K562 (cell line): Measurements from ENCODE around the gene PLA2G2C. TPM values are rescaled to one million over a fixed set of nuclear protein-coding genes. Genes with fewer than 3 reads are reported as not detected.
A peak's percentile ranks its signal among the peaks of the same experiment; 100 is the strongest.

Source experiments
- ATAC-seq: fragments of 200-7000 bp; cut with Tn5 transposase; 3 replicates; pipeline ENCODE4 v1.9.1; 2020; ENCODE audit warnings: moderate library complexity
- BruUV-seq: library from RNA; stranded (reverse); fragments of 400-500 nt; replicated peaks from 2 replicates; lab custom pipeline; 2021; lab: Mats Ljungman, UMichigan
- CTCF ChIA-PET: fragments of 300-600 bp; formaldehyde crosslinking; extraction: SDS; loops from one replicate; lab custom pipeline; 2021; ENCODE audit warnings: low intra/inter-chr PET ratio; lab: Yijun Ruan, JAX
- POLR2A ChIA-PET: fragments of 300-600, 350-650 bp; sonication (Branson Sonifier 250); formaldehyde crosslinking; extraction: SDS; loops from one replicate; lab custom pipeline; 2021; ENCODE audit warnings: antibody characterized with exemption, inconsistent platforms; lab: Yijun Ruan, JAX
- DNase-seq, 4 experiments: peaks; one replicate each; pipeline versions ENCODE4 v3.0.0 to v3.0.0-alpha.2; 2011 to 2018; ENCODE audit warnings: low spot score in 3 of 4, mixed read lengths in 3 of 4; ENCODE audit errors: extremely low read depth in 1 of 4
- FAIRE-seq: peaks from 2 replicates; lab custom pipeline; 2011; peaks lifted over from hg19 to GRCh38; lab: Jason Lieb, UNC
- H2AFZ ChIP-seq: 2 replicates; pipeline ENCODE4 v1.6.0; 2011; ENCODE audit warnings: low read depth, low read length, control low read depth, inconsistent platforms
- H3K27ac ChIP-seq: fragments of 200-600 bp; 3 replicates; pipeline ENCODE4 v1.8.0; 2011; ENCODE audit warnings: low read depth, mild to moderate bottlenecking, control low read depth, inconsistent platforms, low read length, moderate library complexity, mixed read lengths; ENCODE audit errors: extremely low read depth
- H3K27me3 ChIP-seq, 2 experiments: fragments of 300-600 bp in 1 of 2; 2 replicates in 1 of 2; 3 replicates in 1 of 2; pipeline versions ENCODE4 v1.6.0 to v1.8.0; 2011; ENCODE audit warnings: inconsistent platforms in 2 of 2, low read length in 2 of 2, mild to moderate bottlenecking in 1 of 2, mixed read lengths in 1 of 2, moderate library complexity in 1 of 2; ENCODE audit not compliant: control insufficient read depth in 2 of 2, insufficient read depth in 2 of 2
- H3K36me3 ChIP-seq: fragments of 300-600 bp; 3 replicates; pipeline ENCODE4 v1.8.0; 2011; ENCODE audit warnings: mild to moderate bottlenecking, low read length, inconsistent platforms; ENCODE audit not compliant: control insufficient read depth, insufficient read depth
- H3K4me1 ChIP-seq, 2 experiments: fragments of 200-600 bp in 1 of 2; replicated peaks in 1 of 2; 2 replicates in 1 of 2; 3 replicates in 1 of 2; pipeline versions ENCODE4 v1.5.1 to v1.8.0; 2011; ENCODE audit warnings: inconsistent platforms in 2 of 2, low read length in 2 of 2, mild to moderate bottlenecking in 1 of 2, mixed read lengths in 1 of 2, moderate library complexity in 1 of 2; ENCODE audit not compliant: control insufficient read depth in 2 of 2, insufficient read depth in 2 of 2
- H3K4me2 ChIP-seq: 2 replicates; pipeline ENCODE4 v1.6.1; 2011; ENCODE audit warnings: low read length, control low read depth, inconsistent platforms, mixed read lengths; ENCODE audit not compliant: insufficient read depth
- H3K4me3 ChIP-seq: fragments of 200-600 bp; sonication (generic), shearing (Covaris generic); 2 replicates; pipeline ENCODE4 v1.5.1; 2016; ENCODE audit warnings: control low read depth, inconsistent platforms
- H3K79me2 ChIP-seq: fragments of 200-600 bp; 3 replicates; pipeline ENCODE4 v1.8.0; 2011; ENCODE audit warnings: low read length, inconsistent platforms; ENCODE audit not compliant: control insufficient read depth, insufficient read depth
- H3K9ac ChIP-seq, 2 experiments: 2 replicates each; pipeline versions ENCODE4 v1.6.0 to v1.6.1; 2011; ENCODE audit warnings: low read depth in 2 of 2, low read length in 2 of 2, control low read depth in 1 of 2, inconsistent platforms in 1 of 2, mild to moderate bottlenecking in 1 of 2, mixed read lengths in 1 of 2; ENCODE audit not compliant: insufficient read depth in 1 of 2
- H3K9me1 ChIP-seq: one replicate; pipeline ENCODE4 v1.6.0; 2011; ENCODE audit warnings: inconsistent platforms, mild to moderate bottlenecking, low read length, moderate library complexity; ENCODE audit not compliant: control insufficient read depth, insufficient read depth
- H3K9me3 ChIP-seq: replicated peaks from 2 replicates; pipeline ENCODE4 v1.5.1; 2011; ENCODE audit warnings: low read depth, low read length, inconsistent platforms; ENCODE audit not compliant: control insufficient read depth, insufficient read depth
- H4K20me1 ChIP-seq: replicated peaks from 2 replicates; pipeline ENCODE4 v1.6.1; 2011; ENCODE audit warnings: low read length, inconsistent platforms, mixed read lengths; ENCODE audit not compliant: control insufficient read depth, insufficient read depth
- ETS2 ChIP-seq: IDR thresholded peaks from 2 replicates; pipeline ENCODE4 v1.6.1; 2016; ENCODE audit warnings: borderline replicate concordance, missing genetic modification characterization, mild to moderate bottlenecking, moderate library complexity, missing compliant biosample characterization; ENCODE audit not compliant: poor library complexity, severe bottlenecking
- NRF1 ChIP-seq, 2 experiments: fragments of 450-650 bp; IDR thresholded peaks in 1 of 2; conservative IDR thresholded peaks in 1 of 2; 2 replicates each; pipeline ENCODE4 v1.6.1; 2014; ENCODE audit warnings: mild to moderate bottlenecking in 2 of 2
- NUFIP1 ChIP-seq: fragments of 450-650 bp; IDR thresholded peaks from 2 replicates; pipeline ENCODE4 v1.6.1; 2018; ENCODE audit not compliant: partially characterized antibody
- TGIF2 ChIP-seq: sonication (generic); formaldehyde crosslinking; IDR thresholded peaks from 2 replicates; pipeline ENCODE4 v1.8.1; 2022; ENCODE audit warnings: mild to moderate bottlenecking, missing genetic modification reagents, moderate library complexity
- WGBS: fragments of 100-300 bp; shearing (Covaris generic); methylation state at CpG from one replicate; pipeline ENCODE4 v1.1.6; 2016; ENCODE audit warnings: low coverage, mixed read lengths; ENCODE audit not compliant: insufficient coverage; ENCODE audit errors: missing lambda C conversion rate; 5-methylcytosine and 5-hydroxymethylcytosine counted together
- in situ Hi-C: fragments of 300-500 bp; cut with MboI; formaldehyde crosslinking; loops from 4 replicates; pipeline ENCODE4 v1.15.0; 2018; ENCODE audit warnings: inconsistent platforms, mixed read lengths
- intact Hi-C: fragments of 100-400 bp; cut with micrococcal nuclease; formaldehyde crosslinking; loops from 2 replicates; pipeline ENCODE4 v1.14.2; 2022
- polyA plus RNA-seq, 8 experiments: library from polyadenylated mRNA; depleted of rRNA in 4 of 8; stranded (reverse) in 5 of 8; unstranded in 3 of 8; fragments of >200 nt; fragmentation: Nextera tagmentation in 2 of 8; fragmentation: Illumina TruSeq in 1 of 8; extraction: Ambion mirVana in 2 of 8; extraction: Trizol in 1 of 8; gene quantifications; 2 replicates each; pipeline versions ENCODE4 v1.2.1 to v1.2.3, GENCODE V29; 2011 to 2014; ENCODE audit warnings: inconsistent platforms in 1 of 8, missing spikeins in 1 of 8
- total RNA-seq, 7 experiments: library from RNA; depleted of rRNA in 6 of 7; stranded (reverse); fragments of >200 nt in 6 of 7; fragmentation: Illumina TruSeq in 2 of 7; extraction: Trizol in 2 of 7; gene quantifications; 2 replicates each; pipeline versions ENCODE4 v1.2.1 to v1.2.3, GENCODE V29; 2011 to 2021; ENCODE audit warnings: low replicate concordance in 1 of 7
- TF ChIP-seq, protein P1 (sequence below): sonication (generic); formaldehyde crosslinking; IDR thresholded peaks from 2 replicates; pipeline ENCODE4 v1.5.0; 2020; ENCODE audit warnings: missing genetic modification reagents

PLA2G2C gene
- total and polyA plus RNA-seq, 9 of the 15 experiments (the other 6 are each of a cell fraction or from before 2014, with no cell fraction given) = 0.14 to 0.49 (median 0.21) TPM

DNA sequence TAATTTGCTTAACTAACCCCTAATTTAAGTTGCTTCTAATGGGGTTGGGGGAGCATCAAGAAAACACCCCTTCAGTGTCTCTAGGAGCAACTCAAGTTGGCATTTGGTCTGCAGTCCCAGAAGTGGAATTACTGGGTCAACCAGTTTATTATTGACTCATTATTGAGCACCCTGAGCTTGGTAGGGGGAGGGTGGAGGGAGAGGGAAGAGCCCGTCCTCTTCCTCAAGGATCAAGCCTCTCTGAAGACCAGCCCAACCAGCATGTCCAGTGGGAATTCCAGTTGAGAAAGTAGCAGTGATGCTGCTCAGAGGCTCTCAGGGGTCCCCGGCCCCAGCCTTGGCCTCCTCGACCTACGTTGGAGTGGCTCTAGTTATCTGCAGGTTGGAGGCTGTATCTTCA is 49.3 kb downstream of the PLA2G2C start (continued):
- TF ChIP-seq ETS2 (tag) (no peak), TGIF2 (CRISPR knock-in tag) (no peak)
- TF ChIP-seq, all 486 proteins: peak for 0

DNA sequence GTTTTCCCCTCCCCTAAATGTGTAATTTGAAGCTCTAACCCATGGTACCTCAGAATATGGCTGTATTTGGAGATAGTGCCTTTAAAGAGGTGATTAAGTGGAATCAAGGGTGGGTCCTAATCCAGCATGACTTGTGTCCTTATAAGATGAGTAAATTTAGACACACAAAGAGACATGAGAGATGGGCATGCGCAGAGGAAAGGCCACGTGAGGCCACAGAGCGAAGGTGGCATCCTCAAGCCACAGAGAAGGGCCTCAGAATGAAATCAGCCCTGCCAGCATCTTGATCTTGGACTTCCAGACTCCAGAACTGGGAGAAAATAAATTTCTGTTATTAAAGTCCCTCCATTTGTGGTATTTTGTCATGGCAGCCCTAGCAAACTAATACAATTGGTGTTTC is 50.1 kb downstream of the PLA2G2C start:
- Histone ChIP-seq H3K27ac (no peak overlapping the region), H3K4me3 (no peak overlapping the region), H3K79me2 (no peaks in the 10 kb centered on the region), H3K27me3 (peaks cover 3 to 42% of the 10 kb centered on the region in 2 experiments; a peak in 2 of 5 replicates), H3K9me3 (no peaks in the 10 kb centered on the region), H4K20me1 (no peaks in the 10 kb centered on the region), H3K4me1 (no peaks in the 10 kb centered on the region), H3K36me3 (no peaks in the 10 kb centered on the region), H3K9me1 (no peaks in the 10 kb centered on the region), H3K9ac (no peak overlapping the region), H2AFZ (no peak overlapping the region), H3K4me2 (no peak overlapping the region)
- ChIA-PET CTCF (no interaction called here), POLR2A (interaction anchor here (0.7 kb wide), 1 partner anchor 9 kb away, joined by 3 read pairs; no protein-coding TSS in a partner anchor)
- ATAC-seq (no peak), FAIRE-seq (no peak), DNase-seq (no peak)
- in situ Hi-C loops = no loop called here
- no TSS peak for BruUV-seq
- TF ChIP-seq NRF1 (conservative IDR thresholded peaks at IDR 0.05 in 1 of 2, IDR thresholded peaks at IDR 0.05 in 1 of 2) (peak; percentile 69 to 72), NUFIP1 (no peak)
- TF ChIP-seq, protein P1, sequence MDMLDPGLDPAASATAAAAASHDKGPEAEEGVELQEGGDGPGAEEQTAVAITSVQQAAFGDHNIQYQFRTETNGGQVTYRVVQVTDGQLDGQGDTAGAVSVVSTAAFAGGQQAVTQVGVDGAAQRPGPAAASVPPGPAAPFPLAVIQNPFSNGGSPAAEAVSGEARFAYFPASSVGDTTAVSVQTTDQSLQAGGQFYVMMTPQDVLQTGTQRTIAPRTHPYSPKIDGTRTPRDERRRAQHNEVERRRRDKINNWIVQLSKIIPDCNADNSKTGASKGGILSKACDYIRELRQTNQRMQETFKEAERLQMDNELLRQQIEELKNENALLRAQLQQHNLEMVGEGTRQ (CRISPR knock-in tag) = peak; percentile 31; the same call in 1 of the 2 replicates
- intact Hi-C loops = no loop called here
- WGBS = 2% methylated on average over 3 of the region's 3 CpGs
